ENCODE data around the gene MDFIC2.

DNA sequence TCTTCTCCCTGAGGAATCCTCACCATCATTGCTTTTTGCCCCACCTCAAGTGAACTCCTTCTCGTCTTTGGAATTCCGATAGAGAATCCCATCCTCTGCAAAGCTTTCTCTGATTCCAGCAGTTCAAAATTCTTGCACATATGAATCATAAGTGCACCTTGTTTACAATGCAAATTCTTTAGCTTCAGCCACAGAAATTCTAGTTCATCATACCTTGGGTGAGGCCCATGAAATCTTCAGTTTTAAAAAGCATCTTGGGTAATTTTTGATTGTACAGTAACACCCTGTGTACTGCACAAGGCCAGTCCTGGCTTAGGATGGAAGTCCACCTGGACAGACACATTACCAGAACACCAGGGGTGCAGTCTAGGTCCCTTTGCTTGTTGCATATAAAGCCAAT is 30.8 kb downstream of the MDFIC2 start:
- TF ChIP-seq, protein P1, sequence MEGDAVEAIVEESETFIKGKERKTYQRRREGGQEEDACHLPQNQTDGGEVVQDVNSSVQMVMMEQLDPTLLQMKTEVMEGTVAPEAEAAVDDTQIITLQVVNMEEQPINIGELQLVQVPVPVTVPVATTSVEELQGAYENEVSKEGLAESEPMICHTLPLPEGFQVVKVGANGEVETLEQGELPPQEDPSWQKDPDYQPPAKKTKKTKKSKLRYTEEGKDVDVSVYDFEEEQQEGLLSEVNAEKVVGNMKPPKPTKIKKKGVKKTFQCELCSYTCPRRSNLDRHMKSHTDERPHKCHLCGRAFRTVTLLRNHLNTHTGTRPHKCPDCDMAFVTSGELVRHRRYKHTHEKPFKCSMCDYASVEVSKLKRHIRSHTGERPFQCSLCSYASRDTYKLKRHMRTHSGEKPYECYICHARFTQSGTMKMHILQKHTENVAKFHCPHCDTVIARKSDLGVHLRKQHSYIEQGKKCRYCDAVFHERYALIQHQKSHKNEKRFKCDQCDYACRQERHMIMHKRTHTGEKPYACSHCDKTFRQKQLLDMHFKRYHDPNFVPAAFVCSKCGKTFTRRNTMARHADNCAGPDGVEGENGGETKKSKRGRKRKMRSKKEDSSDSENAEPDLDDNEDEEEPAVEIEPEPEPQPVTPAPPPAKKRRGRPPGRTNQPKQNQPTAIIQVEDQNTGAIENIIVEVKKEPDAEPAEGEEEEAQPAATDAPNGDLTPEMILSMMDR (IDR thresholded peaks at IDR 0.05), result no peak
- TF ChIP-seq SIN3A (IDR thresholded peaks at IDR 0.05; ENCODE audit: borderline replicate concordance, low read depth, low read length), result no peak
- no peak for TF ChIP-seq EP300 (IDR thresholded peaks at IDR 0.05; ENCODE audit: borderline replicate concordance in 1 of 2, low read depth in 1 of 2, low read length in 1 of 2)
- no peak for TF ChIP-seq RAD21 (IDR thresholded peaks at IDR 0.05; ENCODE audit: low read length)
- TF ChIP-seq MXI1 (IDR thresholded peaks at IDR 0.05; ENCODE audit: low read depth, low read length), result no peak
- TF ChIP-seq, protein P2, sequence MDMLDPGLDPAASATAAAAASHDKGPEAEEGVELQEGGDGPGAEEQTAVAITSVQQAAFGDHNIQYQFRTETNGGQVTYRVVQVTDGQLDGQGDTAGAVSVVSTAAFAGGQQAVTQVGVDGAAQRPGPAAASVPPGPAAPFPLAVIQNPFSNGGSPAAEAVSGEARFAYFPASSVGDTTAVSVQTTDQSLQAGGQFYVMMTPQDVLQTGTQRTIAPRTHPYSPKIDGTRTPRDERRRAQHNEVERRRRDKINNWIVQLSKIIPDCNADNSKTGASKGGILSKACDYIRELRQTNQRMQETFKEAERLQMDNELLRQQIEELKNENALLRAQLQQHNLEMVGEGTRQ (IDR thresholded peaks at IDR 0.05; ENCODE audit: borderline replicate concordance, low read depth, low read length), result no peak

Measured in SK-N-SH (cell line).